C4-2B (cell line): ENCODE data around the gene CCL11.

Experiments
- CTCF ChIP-seq: fragments of 450-650 bp; conservative IDR thresholded peaks from 2 replicates; pipeline ENCODE4 v1.5.1; 2017; ENCODE audit warnings: mild to moderate bottlenecking
- ZFX ChIP-seq: fragments of 450-650 bp; IDR thresholded peaks from 2 replicates; pipeline ENCODE4 v1.6.1; 2017

GRCh38 chr17:34249061-34249460 is 36.5 kb upstream of the CCL11 start:
- no peak for TF ChIP-seq CTCF
- TF ChIP-seq ZFX: no peak
